Measurements from ENCODE around the gene PDGFA.

DNA sequence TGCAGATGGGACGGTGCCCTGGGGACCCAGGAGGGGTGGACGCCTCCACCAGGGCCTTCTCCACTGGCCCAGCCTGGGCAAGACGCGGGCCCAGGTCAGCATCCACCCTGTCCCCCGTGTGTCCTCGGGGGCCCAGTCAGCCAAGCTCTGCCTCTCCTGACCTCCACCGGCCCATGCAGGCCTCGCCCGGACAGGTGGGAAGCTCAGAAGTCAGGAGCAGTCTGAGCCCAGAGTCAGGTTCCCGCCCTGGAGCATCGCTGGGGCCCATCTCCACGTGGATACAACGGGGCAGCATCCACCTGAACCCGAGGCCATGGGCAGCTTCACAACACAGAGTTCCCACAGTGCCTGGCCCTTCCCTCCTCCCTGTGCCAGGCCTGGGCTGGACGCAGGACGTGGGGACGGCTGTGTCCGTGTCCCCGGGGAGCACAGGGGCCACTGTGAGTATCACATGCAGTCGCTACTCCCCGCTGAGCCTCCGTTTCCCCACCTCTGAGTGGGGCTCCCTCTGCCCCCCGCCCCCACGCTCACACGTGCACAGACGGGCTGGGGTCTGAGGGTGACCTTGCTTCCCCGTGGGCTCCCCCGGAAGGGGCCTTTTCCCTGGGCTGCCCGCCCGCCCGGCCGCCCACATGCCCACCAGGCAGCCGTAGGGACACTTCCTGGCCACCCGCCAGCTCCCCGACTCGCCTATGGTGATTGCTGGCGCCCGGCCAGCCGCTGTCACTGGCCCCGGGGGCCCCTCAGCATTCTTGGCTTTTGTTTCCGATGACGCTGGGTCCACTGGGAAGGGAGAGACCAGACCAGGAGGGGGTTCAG is 64.3 kb downstream of the PDGFA start:
- TF ChIP-seq EZH2 (IDR thresholded peaks at IDR 0.05) (no peak), EZH2phosphoT487 (IDR thresholded peaks at IDR 0.05) (no peak)
- TF ChIP-seq, protein P1, sequence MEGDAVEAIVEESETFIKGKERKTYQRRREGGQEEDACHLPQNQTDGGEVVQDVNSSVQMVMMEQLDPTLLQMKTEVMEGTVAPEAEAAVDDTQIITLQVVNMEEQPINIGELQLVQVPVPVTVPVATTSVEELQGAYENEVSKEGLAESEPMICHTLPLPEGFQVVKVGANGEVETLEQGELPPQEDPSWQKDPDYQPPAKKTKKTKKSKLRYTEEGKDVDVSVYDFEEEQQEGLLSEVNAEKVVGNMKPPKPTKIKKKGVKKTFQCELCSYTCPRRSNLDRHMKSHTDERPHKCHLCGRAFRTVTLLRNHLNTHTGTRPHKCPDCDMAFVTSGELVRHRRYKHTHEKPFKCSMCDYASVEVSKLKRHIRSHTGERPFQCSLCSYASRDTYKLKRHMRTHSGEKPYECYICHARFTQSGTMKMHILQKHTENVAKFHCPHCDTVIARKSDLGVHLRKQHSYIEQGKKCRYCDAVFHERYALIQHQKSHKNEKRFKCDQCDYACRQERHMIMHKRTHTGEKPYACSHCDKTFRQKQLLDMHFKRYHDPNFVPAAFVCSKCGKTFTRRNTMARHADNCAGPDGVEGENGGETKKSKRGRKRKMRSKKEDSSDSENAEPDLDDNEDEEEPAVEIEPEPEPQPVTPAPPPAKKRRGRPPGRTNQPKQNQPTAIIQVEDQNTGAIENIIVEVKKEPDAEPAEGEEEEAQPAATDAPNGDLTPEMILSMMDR (IDR thresholded peaks at IDR 0.05): no peak
